PC-9 (cell line): ENCODE results near the gene CXCL6.

Experiments
- EZH2 ChIP-seq: fragments of 200-600 bp; sonication (generic); IDR thresholded peaks from 2 replicates; pipeline ENCODE4 v1.8.0; 2017; ENCODE audit warnings: antibody characterized with exemption, low read depth
- TF ChIP-seq, protein P1 (sequence below): fragments of 200-600 bp; sonication (generic); conservative IDR thresholded peaks from 2 replicates; pipeline ENCODE4 v1.6.1; 2017; ENCODE audit warnings: mixed run types, antibody characterized with exemption, mild to moderate bottlenecking, moderate library complexity

DNA sequence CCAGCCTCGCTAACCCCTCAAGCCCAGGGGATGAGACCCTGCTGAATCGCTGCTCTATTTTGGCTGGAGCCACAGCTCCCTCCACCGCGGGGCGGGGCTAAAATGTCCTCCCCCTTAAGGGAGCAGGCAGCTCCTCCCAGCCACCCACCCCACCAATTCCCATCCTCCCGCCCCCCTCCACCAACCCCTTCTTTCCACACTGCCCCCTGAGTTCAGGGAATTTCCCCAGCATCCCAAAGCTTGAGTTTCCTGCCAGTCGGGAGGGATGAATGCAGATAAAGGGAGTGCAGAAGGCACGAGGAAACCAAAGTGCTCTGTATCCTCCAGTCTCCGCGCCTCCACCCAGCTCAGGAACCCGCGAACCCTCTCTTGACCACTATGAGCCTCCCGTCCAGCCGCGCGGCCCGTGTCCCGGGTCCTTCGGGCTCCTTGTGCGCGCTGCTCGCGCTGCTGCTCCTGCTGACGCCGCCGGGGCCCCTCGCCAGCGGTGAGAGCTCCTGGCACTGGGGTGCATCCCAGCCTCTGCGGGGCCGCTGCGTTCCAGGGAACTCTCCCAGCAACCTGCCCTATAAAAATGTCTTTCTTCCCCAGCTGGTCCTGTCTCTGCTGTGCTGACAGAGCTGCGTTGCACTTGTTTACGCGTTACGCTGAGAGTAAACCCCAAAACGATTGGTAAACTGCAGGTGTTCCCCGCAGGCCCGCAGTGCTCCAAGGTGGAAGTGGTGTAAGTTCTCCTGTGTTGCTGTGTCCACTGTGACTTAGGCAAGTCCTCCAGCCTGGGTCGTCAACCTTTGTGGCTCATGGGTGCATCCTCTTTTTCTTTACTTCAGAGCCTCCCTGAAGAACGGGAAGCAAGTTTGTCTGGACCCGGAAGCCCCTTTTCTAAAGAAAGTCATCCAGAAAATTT lies at the start of gene CXCL6:
- TF ChIP-seq, protein P1, sequence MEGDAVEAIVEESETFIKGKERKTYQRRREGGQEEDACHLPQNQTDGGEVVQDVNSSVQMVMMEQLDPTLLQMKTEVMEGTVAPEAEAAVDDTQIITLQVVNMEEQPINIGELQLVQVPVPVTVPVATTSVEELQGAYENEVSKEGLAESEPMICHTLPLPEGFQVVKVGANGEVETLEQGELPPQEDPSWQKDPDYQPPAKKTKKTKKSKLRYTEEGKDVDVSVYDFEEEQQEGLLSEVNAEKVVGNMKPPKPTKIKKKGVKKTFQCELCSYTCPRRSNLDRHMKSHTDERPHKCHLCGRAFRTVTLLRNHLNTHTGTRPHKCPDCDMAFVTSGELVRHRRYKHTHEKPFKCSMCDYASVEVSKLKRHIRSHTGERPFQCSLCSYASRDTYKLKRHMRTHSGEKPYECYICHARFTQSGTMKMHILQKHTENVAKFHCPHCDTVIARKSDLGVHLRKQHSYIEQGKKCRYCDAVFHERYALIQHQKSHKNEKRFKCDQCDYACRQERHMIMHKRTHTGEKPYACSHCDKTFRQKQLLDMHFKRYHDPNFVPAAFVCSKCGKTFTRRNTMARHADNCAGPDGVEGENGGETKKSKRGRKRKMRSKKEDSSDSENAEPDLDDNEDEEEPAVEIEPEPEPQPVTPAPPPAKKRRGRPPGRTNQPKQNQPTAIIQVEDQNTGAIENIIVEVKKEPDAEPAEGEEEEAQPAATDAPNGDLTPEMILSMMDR, result no peak
- TF ChIP-seq EZH2, result no peak
